GM12873 (cell line): ENCODE measurements around the gene SSC4D.

Experiments
- CTCF ChIP-seq: IDR thresholded peaks from 2 replicates; pipeline ENCODE4 v1.5.1; 2012; ENCODE audit warnings: low read depth, mild to moderate bottlenecking, moderate library complexity, low read length, control low read depth; ENCODE audit not compliant: insufficient read depth; ENCODE audit errors: missing control alignments

The SSC4D gene

GRCh38 chr7:76340617-76341131 is 68.8 kb downstream of the SSC4D start:
- no peak for TF ChIP-seq CTCF
